ENCODE results near the gene FAHD1.

FAHD1 gene

GRCh38 chr16:1817276-1817589 is 9.8 kb upstream of the FAHD1 start:
- DNase-seq, result no peak
- Histone ChIP-seq H3K36me3 (ENCODE audit: control insufficient read depth in 1 of 2, insufficient read depth in 2 of 2, low read length in 2 of 2) (peaks cover 44 to 54% of the 10 kb centered on the region in 2 experiments), H4K91ac (ENCODE audit: low read depth, low read length) (no peak overlapping the region), H3K4me1 (ENCODE audit: control insufficient read depth in 1 of 2, insufficient read depth in 2 of 2, low read length in 2 of 2) (no peaks in the 10 kb centered on the region), H4K8ac (ENCODE audit: low read depth, low read length) (no peak overlapping the region), H3K27ac (ENCODE audit: low read depth, low read length) (no peak overlapping the region), H3K23ac (ENCODE audit: low read length) (no peak overlapping the region), H3K79me1 (ENCODE audit: low read length) (no peaks in the 10 kb centered on the region), H2BK120ac (ENCODE audit: insufficient read depth, low read length, poor library complexity) (no peak overlapping the region), H3K4me3 (ENCODE audit: low read depth, low read length) (no peak overlapping the region), H3K18ac (ENCODE audit: low read length) (no peak overlapping the region), H3K9ac (ENCODE audit: low read length) (no peak overlapping the region), H3K79me2 (ENCODE audit: control insufficient read depth, insufficient read depth, low read length, poor library complexity) (no peaks in the 10 kb centered on the region), H3K27me3 (ENCODE audit: insufficient read depth, low read length) (no peaks in the 10 kb centered on the region), H3K14ac (ENCODE audit: low read length) (no peak overlapping the region), H2AK5ac (ENCODE audit: low read length) (no peak overlapping the region), H3K9me3 (ENCODE audit: insufficient read depth, low read depth, low read length) (no peaks in the 10 kb centered on the region), H3K4ac (ENCODE audit: low read depth, low read length) (no peak overlapping the region), H2AFZ (ENCODE audit: insufficient read depth, low read length, poor library complexity) (no peak overlapping the region), H2BK12ac (ENCODE audit: low read length) (no peak overlapping the region), H2BK5ac (ENCODE audit: low read depth, low read length, poor library complexity) (no peak overlapping the region), H3K4me2 (ENCODE audit: low read length) (no peak overlapping the region), H4K12ac (ENCODE audit: low read depth, low read length) (no peak overlapping the region)
- WGBS (ENCODE audit: extremely low coverage, insufficient coverage, insufficient read length), result no CpG with 5 or more reads among the region's 9 CpGs

- no peaks in the 10 kb centered on the region for H3K27me3 ChIP-seq (ENCODE audit: insufficient read depth, low read length)
- no peak overlapping the region for H3K4ac ChIP-seq (ENCODE audit: low read depth, low read length)
- H3K18ac ChIP-seq (ENCODE audit: low read length), result no peak overlapping the region
- H3K27ac ChIP-seq (ENCODE audit: low read depth, low read length), result no peak overlapping the region
- no peak overlapping the region for H4K8ac ChIP-seq (ENCODE audit: low read depth, low read length)
- no peak overlapping the region for H3K14ac ChIP-seq (ENCODE audit: low read length)
- no peak overlapping the region for H3K23ac ChIP-seq (ENCODE audit: low read length)
- no peaks in the 10 kb centered on the region for H3K9me3 ChIP-seq (ENCODE audit: insufficient read depth, low read depth, low read length)
- H3K79me2 ChIP-seq (ENCODE audit: control insufficient read depth, insufficient read depth, low read length, poor library complexity), result no peaks in the 10 kb centered on the region
- no peaks in the 10 kb centered on the region for H3K79me1 ChIP-seq (ENCODE audit: low read length)
- no peak overlapping the region for H4K12ac ChIP-seq (ENCODE audit: low read depth, low read length)
- peaks cover 49 to 59% of the 10 kb centered on the region in 2 experiments for H3K36me3 ChIP-seq (ENCODE audit: control insufficient read depth in 1 of 2, insufficient read depth in 2 of 2, low read length in 2 of 2)
- no peak overlapping the region for H3K4me3 ChIP-seq (ENCODE audit: low read depth, low read length)
- H2BK120ac ChIP-seq (ENCODE audit: insufficient read depth, low read length, poor library complexity), result no peak overlapping the region
- H3K4me2 ChIP-seq (ENCODE audit: low read length), result no peak overlapping the region
- WGBS (ENCODE audit: extremely low coverage, insufficient coverage, insufficient read length), result no CpG with 5 or more reads among the region's 17 CpGs
- H2AFZ ChIP-seq (ENCODE audit: insufficient read depth, low read length, poor library complexity), result no peak overlapping the region
- no peak overlapping the region for H2AK5ac ChIP-seq (ENCODE audit: low read length)
- no peaks in the 10 kb centered on the region for H3K4me1 ChIP-seq (ENCODE audit: control insufficient read depth in 1 of 2, insufficient read depth in 2 of 2, low read length in 2 of 2)
- DNase-seq, result no peak
- H3K9ac ChIP-seq (ENCODE audit: low read length), result no peak overlapping the region
- H2BK12ac ChIP-seq (ENCODE audit: low read length), result no peak overlapping the region
- H4K91ac ChIP-seq (ENCODE audit: low read depth, low read length), result no peak overlapping the region
- no peak overlapping the region for H2BK5ac ChIP-seq (ENCODE audit: low read depth, low read length, poor library complexity)
These were observed 9.3 kb upstream of the FAHD1 start for GRCh38 chr16:1817716-1818115.

- Histone ChIP-seq H3K79me1 (ENCODE audit: low read length) (no peaks in the 10 kb centered on the region), H4K91ac (ENCODE audit: low read depth, low read length) (no peak overlapping the region), H3K4me2 (ENCODE audit: low read length) (no peak overlapping the region), H3K4me3 (ENCODE audit: low read depth, low read length) (no peak overlapping the region), H3K23ac (ENCODE audit: low read length) (no peak overlapping the region), H4K12ac (ENCODE audit: low read depth, low read length) (no peak overlapping the region), H2BK120ac (ENCODE audit: insufficient read depth, low read length, poor library complexity) (no peak overlapping the region), H3K27ac (ENCODE audit: low read depth, low read length) (no peak overlapping the region), H2AK5ac (ENCODE audit: low read length) (no peak overlapping the region), H3K27me3 (ENCODE audit: insufficient read depth, low read length) (no peaks in the 10 kb centered on the region), H3K4ac (ENCODE audit: low read depth, low read length) (no peak overlapping the region), H3K18ac (ENCODE audit: low read length) (no peak overlapping the region), H3K14ac (ENCODE audit: low read length) (no peak overlapping the region), H2BK12ac (ENCODE audit: low read length) (no peak overlapping the region), H2AFZ (ENCODE audit: insufficient read depth, low read length, poor library complexity) (no peak overlapping the region), H3K9ac (ENCODE audit: low read length) (no peak overlapping the region), H2BK5ac (ENCODE audit: low read depth, low read length, poor library complexity) (no peak overlapping the region), H3K9me3 (ENCODE audit: insufficient read depth, low read depth, low read length) (no peaks in the 10 kb centered on the region), H3K4me1 (ENCODE audit: control insufficient read depth in 1 of 2, insufficient read depth in 2 of 2, low read length in 2 of 2) (no peaks in the 10 kb centered on the region), H3K36me3 (ENCODE audit: control insufficient read depth in 1 of 2, insufficient read depth in 2 of 2, low read length in 2 of 2) (peaks cover 52 to 60% of the 10 kb centered on the region in 2 experiments), H3K79me2 (ENCODE audit: control insufficient read depth, insufficient read depth, low read length, poor library complexity) (no peaks in the 10 kb centered on the region), H4K8ac (ENCODE audit: low read depth, low read length) (no peak overlapping the region)
- DNase-seq, result no peak
- WGBS (ENCODE audit: extremely low coverage, insufficient coverage, insufficient read length), result no CpG with 5 or more reads among the region's 27 CpGs
These were observed 8.7 kb upstream of the FAHD1 start for GRCh38 chr16:1818204-1818872.

GRCh38 chr16:1818873-1819525 is 8.0 kb upstream of the FAHD1 start:
- H2AK5ac ChIP-seq (ENCODE audit: low read length), result no peak overlapping the region
- no peaks in the 10 kb centered on the region for H3K9me3 ChIP-seq (ENCODE audit: insufficient read depth, low read depth, low read length)
- H3K4ac ChIP-seq (ENCODE audit: low read depth, low read length), result no peak overlapping the region
- H3K4me2 ChIP-seq (ENCODE audit: low read length), result no peak overlapping the region
- no peak overlapping the region for H3K27ac ChIP-seq (ENCODE audit: low read depth, low read length)
- H3K9ac ChIP-seq (ENCODE audit: low read length), result no peak overlapping the region
- H3K23ac ChIP-seq (ENCODE audit: low read length), result no peak overlapping the region
- H3K14ac ChIP-seq (ENCODE audit: low read length), result no peak overlapping the region
- H3K79me2 ChIP-seq (ENCODE audit: control insufficient read depth, insufficient read depth, low read length, poor library complexity), result no peaks in the 10 kb centered on the region
- H4K91ac ChIP-seq (ENCODE audit: low read depth, low read length), result no peak overlapping the region
- no peak overlapping the region for H2BK5ac ChIP-seq (ENCODE audit: low read depth, low read length, poor library complexity)
- H2BK12ac ChIP-seq (ENCODE audit: low read length), result no peak overlapping the region
- no peak overlapping the region for H2BK120ac ChIP-seq (ENCODE audit: insufficient read depth, low read length, poor library complexity)
- DNase-seq, result no peak
- no peak overlapping the region for H2AFZ ChIP-seq (ENCODE audit: insufficient read depth, low read length, poor library complexity)
- H3K4me1 ChIP-seq (ENCODE audit: control insufficient read depth in 1 of 2, insufficient read depth in 2 of 2, low read length in 2 of 2), result no peaks in the 10 kb centered on the region
- H3K4me3 ChIP-seq (ENCODE audit: low read depth, low read length), result no peak overlapping the region
- H3K18ac ChIP-seq (ENCODE audit: low read length), result no peak overlapping the region
- H4K8ac ChIP-seq (ENCODE audit: low read depth, low read length), result no peak overlapping the region
- H3K27me3 ChIP-seq (ENCODE audit: insufficient read depth, low read length), result no peaks in the 10 kb centered on the region
- no peaks in the 10 kb centered on the region for H3K79me1 ChIP-seq (ENCODE audit: low read length)
- H4K12ac ChIP-seq (ENCODE audit: low read depth, low read length), result no peak overlapping the region
- no CpG with 5 or more reads among the region's 35 CpGs for WGBS (ENCODE audit: extremely low coverage, insufficient coverage, insufficient read length)
- H3K36me3 ChIP-seq (ENCODE audit: control insufficient read depth in 1 of 2, insufficient read depth in 2 of 2, low read length in 2 of 2), result peaks cover 52 to 60% of the 10 kb centered on the region in 2 experiments

Data from trophoblast cell (in vitro differentiated cells and primary cell).